GM12891 (cell line): Measurements from ENCODE around the gene REG1B.

Experiments used
- POLR2A ChIP-seq: IDR thresholded peaks from 2 replicates; pipeline ENCODE4 v1.6.1; 2011; ENCODE audit warnings: low read depth, low read length, control low read depth
- POLR2AphosphoS5 ChIP-seq: IDR thresholded peaks from 2 replicates; pipeline ENCODE4 v1.6.1; 2011; ENCODE audit warnings: low read depth, low read length, control low read depth
- POU2F2 ChIP-seq: IDR thresholded peaks from 2 replicates; pipeline ENCODE4 v1.6.1; 2011; ENCODE audit warnings: low read depth, mild to moderate bottlenecking, control low read depth, low read length, moderate library complexity

GRCh38 chr2:79122676-79123075 is 34.9 kb upstream of the REG1B start:
- TF ChIP-seq POLR2AphosphoS5 (no peak), POLR2A (no peak), POU2F2 (no peak)
